GM12891 (cell line): ENCODE results near the gene SMIM35.

Source experiments
- POLR2A ChIP-seq: IDR thresholded peaks from 2 replicates; pipeline ENCODE4 v1.6.1; 2011; ENCODE audit warnings: low read depth, low read length, control low read depth
- POLR2AphosphoS5 ChIP-seq: IDR thresholded peaks from 2 replicates; pipeline ENCODE4 v1.6.1; 2011; ENCODE audit warnings: low read depth, low read length, control low read depth
- POU2F2 ChIP-seq: IDR thresholded peaks from 2 replicates; pipeline ENCODE4 v1.6.1; 2011; ENCODE audit warnings: low read depth, mild to moderate bottlenecking, control low read depth, low read length, moderate library complexity
- SPI1 ChIP-seq: IDR thresholded peaks from 2 replicates; pipeline ENCODE4 v1.6.1; 2011; ENCODE audit warnings: low read depth, low read length, control low read depth
- TAF1 ChIP-seq: IDR thresholded peaks from 2 replicates; pipeline ENCODE4 v1.6.1; 2011; ENCODE audit warnings: low read depth, low read length, control low read depth

GRCh38 chr11:118060869-118061268 is 25.9 kb downstream of the SMIM35 start:
- TF ChIP-seq POLR2AphosphoS5 (no peak), POLR2A (no peak), TAF1 (no peak), SPI1 (no peak), POU2F2 (no peak)
